Testis (tissue), 2 donors: ENCODE data around the gene DAB2IP.

Source experiments
- POLR2A ChIP-seq: fragments of 450-650 bp; IDR thresholded peaks from one replicate; pipeline ENCODE4 v1.6.1; 2017; ENCODE audit warnings: antibody characterized with exemption, mild to moderate bottlenecking, moderate library complexity
- TF ChIP-seq, protein P1 (sequence below), 3 experiments: fragments of 450-650 bp in 2 of 3; fragments of 200-600 bp in 1 of 3; sonication (generic) in 1 of 3; IDR thresholded peaks; one replicate each; pipeline ENCODE4 v1.5.1; 2016 to 2019; ENCODE audit warnings: antibody characterized with exemption in 3 of 3, mild to moderate bottlenecking in 2 of 3, moderate library complexity in 1 of 3

- TF ChIP-seq, protein P1, sequence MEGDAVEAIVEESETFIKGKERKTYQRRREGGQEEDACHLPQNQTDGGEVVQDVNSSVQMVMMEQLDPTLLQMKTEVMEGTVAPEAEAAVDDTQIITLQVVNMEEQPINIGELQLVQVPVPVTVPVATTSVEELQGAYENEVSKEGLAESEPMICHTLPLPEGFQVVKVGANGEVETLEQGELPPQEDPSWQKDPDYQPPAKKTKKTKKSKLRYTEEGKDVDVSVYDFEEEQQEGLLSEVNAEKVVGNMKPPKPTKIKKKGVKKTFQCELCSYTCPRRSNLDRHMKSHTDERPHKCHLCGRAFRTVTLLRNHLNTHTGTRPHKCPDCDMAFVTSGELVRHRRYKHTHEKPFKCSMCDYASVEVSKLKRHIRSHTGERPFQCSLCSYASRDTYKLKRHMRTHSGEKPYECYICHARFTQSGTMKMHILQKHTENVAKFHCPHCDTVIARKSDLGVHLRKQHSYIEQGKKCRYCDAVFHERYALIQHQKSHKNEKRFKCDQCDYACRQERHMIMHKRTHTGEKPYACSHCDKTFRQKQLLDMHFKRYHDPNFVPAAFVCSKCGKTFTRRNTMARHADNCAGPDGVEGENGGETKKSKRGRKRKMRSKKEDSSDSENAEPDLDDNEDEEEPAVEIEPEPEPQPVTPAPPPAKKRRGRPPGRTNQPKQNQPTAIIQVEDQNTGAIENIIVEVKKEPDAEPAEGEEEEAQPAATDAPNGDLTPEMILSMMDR (IDR thresholded peaks at IDR 0.05), result no peak
- TF ChIP-seq POLR2A, result no peak
These were observed 10.8 kb upstream of the DAB2IP start for GRCh38 chr9:121640491-121641223.
